SK-N-SH (cell line): Measurements from ENCODE around the gene SYNE2. TPM values are rescaled to one million over a fixed set of nuclear protein-coding genes. Genes with fewer than 3 reads are reported as not detected.

ENCODE experiments used
- CTCF ChIA-PET: fragments of 300-600, 350-600 bp; formaldehyde crosslinking; extraction: SDS; loops from one replicate; lab custom pipeline; 2021; lab: Yijun Ruan, JAX
- POLR2A ChIA-PET: fragments of 350-600 bp; sonication (Branson Sonifier 250); formaldehyde crosslinking; extraction: SDS; loops from one replicate; lab custom pipeline; 2020; ENCODE audit warnings: antibody characterized with exemption, inconsistent platforms; lab: Yijun Ruan, JAX
- DNase-seq: peaks from one replicate; pipeline ENCODE4 v3.0.0; 2012
- H2AFZ ChIP-seq: fragments of 200-600 bp; sonication (generic); 2 replicates; pipeline ENCODE4 v1.8.1; 2016; ENCODE audit warnings: antibody characterized with exemption, mild to moderate bottlenecking, low read depth
- H3F3A ChIP-seq: fragments of 200-600 bp; sonication (generic); replicated peaks from 2 replicates; pipeline ENCODE3; 2016; ENCODE audit warnings: antibody characterized with exemption, mild to moderate bottlenecking; ENCODE audit not compliant: insufficient read depth
- H3K27ac ChIP-seq, 2 experiments: fragments of 200-500 bp in 1 of 2; fragments of 200-600 bp in 1 of 2; sonication (Bioruptor generic) in 1 of 2; sonication (generic), shearing (Covaris generic) in 1 of 2; 2 replicates each; pipeline versions ENCODE4 v1.5.1 to v1.6.1; 2014 to 2016; ENCODE audit warnings: low read depth in 2 of 2, inconsistent platforms in 1 of 2, low read length in 1 of 2, mild to moderate bottlenecking in 1 of 2, mixed read lengths in 1 of 2
- H3K27me3 ChIP-seq: fragments of 200-600 bp; sonication (generic), shearing (Covaris generic); 2 replicates; pipeline ENCODE4 v1.6.1; 2016; ENCODE audit warnings: mixed run types; ENCODE audit not compliant: insufficient read depth
- H3K36me3 ChIP-seq, 2 experiments: fragments of 200-500 bp in 1 of 2; fragments of 200-600 bp in 1 of 2; sonication (Bioruptor generic) in 1 of 2; sonication (generic) in 1 of 2; replicated peaks in 1 of 2; 2 replicates each; pipeline versions ENCODE3 to v1.5.1; 2014 to 2016; ENCODE audit warnings: low read length in 1 of 2, mild to moderate bottlenecking in 1 of 2; ENCODE audit not compliant: insufficient read depth in 2 of 2, control insufficient read depth in 1 of 2
- H3K4me1 ChIP-seq, 2 experiments: fragments of 200-500 bp in 1 of 2; fragments of 200-600 bp in 1 of 2; sonication (Bioruptor generic) in 1 of 2; sonication (generic), shearing (Covaris generic) in 1 of 2; 2 replicates each; pipeline versions ENCODE4 v1.5.1 to v1.6.1; 2014 to 2016; ENCODE audit warnings: low read depth in 1 of 2, low read length in 1 of 2, mixed run types in 1 of 2; ENCODE audit not compliant: insufficient read depth in 2 of 2, control insufficient read depth in 1 of 2
- H3K4me2 ChIP-seq: fragments of 200-600 bp; sonication (generic), shearing (Covaris generic); 2 replicates; pipeline ENCODE4 v1.6.1; 2017; ENCODE audit warnings: mixed run types
- H3K4me3 ChIP-seq, 2 experiments: fragments of 200-500 bp in 1 of 2; fragments of 200-600 bp in 1 of 2; sonication (Bioruptor generic) in 1 of 2; sonication (generic), shearing (Covaris generic) in 1 of 2; 2 replicates each; pipeline versions ENCODE4 v1.5.1 to v1.8.1; 2014 to 2016; ENCODE audit warnings: low read depth in 2 of 2, inconsistent platforms in 1 of 2, low read length in 1 of 2, mild to moderate bottlenecking in 1 of 2, mixed read lengths in 1 of 2, moderate library complexity in 1 of 2
- H3K79me2 ChIP-seq: fragments of 200-600 bp; sonication (generic); 2 replicates; pipeline ENCODE4 v1.8.1; 2017; ENCODE audit warnings: mild to moderate bottlenecking; ENCODE audit not compliant: insufficient read depth
- H3K9ac ChIP-seq: fragments of 200-600 bp; sonication (generic); 2 replicates; pipeline ENCODE4 v1.6.1; 2017; ENCODE audit warnings: mixed run types
- H3K9me2 ChIP-seq: fragments of 200-600 bp; sonication (generic); 2 replicates; pipeline ENCODE4 v1.6.1; 2017; ENCODE audit warnings: mixed run types
- H3K9me3 ChIP-seq: fragments of 200-600 bp; sonication (generic); 2 replicates; pipeline ENCODE4 v1.6.1; 2017; ENCODE audit warnings: mixed run types, mild to moderate bottlenecking, moderate library complexity
- H4K20me1 ChIP-seq: fragments of 200-600 bp; sonication (generic); 2 replicates; pipeline ENCODE4 v1.6.1; 2017; ENCODE audit warnings: mild to moderate bottlenecking, mixed run types; ENCODE audit not compliant: insufficient read depth
- EP300 ChIP-seq, 2 experiments: IDR thresholded peaks; 2 replicates each; pipeline versions ENCODE4 v1.4.0 to v1.6.1; 2012; ENCODE audit warnings: borderline replicate concordance in 1 of 2, low read depth in 1 of 2, low read length in 1 of 2
- MXI1 ChIP-seq: IDR thresholded peaks from 2 replicates; pipeline ENCODE4 v1.6.1; 2012; ENCODE audit warnings: mild to moderate bottlenecking, low read depth, low read length, improper control_type of control experiment
- WGBS: methylation state at CpG from one replicate; pipeline ENCODE4 v1.1.6; 2017; ENCODE audit warnings: low lambda C conversion rate; 5-methylcytosine and 5-hydroxymethylcytosine counted together
- polyA plus RNA-seq, 3 experiments: library from polyadenylated mRNA; depleted of rRNA; stranded (reverse); fragments of >200 nt; gene quantifications; 2 replicates each; pipeline ENCODE4 v1.2.3, GENCODE V29; 2012
- TF ChIP-seq, protein P1 (sequence below): IDR thresholded peaks from 2 replicates; pipeline ENCODE4 v1.6.1; 2012; ENCODE audit warnings: mild to moderate bottlenecking, low read depth, low read length, moderate library complexity
- TF ChIP-seq, protein P2 (sequence below): IDR thresholded peaks from 2 replicates; pipeline ENCODE4 v1.4.0; 2012; ENCODE audit warnings: low read depth
- TF ChIP-seq, protein P3 (sequence below): IDR thresholded peaks from 2 replicates; pipeline ENCODE4 v1.4.0; 2012; ENCODE audit warnings: low read depth, borderline replicate concordance
- TF ChIP-seq, protein P4 (sequence below): fragments of 150-350 bp; IDR thresholded peaks from 2 replicates; pipeline ENCODE4 v1.6.1; 2016; ENCODE audit warnings: mild to moderate bottlenecking, low read depth, low read length

The SYNE2 gene
- polyA plus RNA-seq, 1 of the 3 experiments (the other 2 are of a cell fraction): 7.1 TPM

DNA sequence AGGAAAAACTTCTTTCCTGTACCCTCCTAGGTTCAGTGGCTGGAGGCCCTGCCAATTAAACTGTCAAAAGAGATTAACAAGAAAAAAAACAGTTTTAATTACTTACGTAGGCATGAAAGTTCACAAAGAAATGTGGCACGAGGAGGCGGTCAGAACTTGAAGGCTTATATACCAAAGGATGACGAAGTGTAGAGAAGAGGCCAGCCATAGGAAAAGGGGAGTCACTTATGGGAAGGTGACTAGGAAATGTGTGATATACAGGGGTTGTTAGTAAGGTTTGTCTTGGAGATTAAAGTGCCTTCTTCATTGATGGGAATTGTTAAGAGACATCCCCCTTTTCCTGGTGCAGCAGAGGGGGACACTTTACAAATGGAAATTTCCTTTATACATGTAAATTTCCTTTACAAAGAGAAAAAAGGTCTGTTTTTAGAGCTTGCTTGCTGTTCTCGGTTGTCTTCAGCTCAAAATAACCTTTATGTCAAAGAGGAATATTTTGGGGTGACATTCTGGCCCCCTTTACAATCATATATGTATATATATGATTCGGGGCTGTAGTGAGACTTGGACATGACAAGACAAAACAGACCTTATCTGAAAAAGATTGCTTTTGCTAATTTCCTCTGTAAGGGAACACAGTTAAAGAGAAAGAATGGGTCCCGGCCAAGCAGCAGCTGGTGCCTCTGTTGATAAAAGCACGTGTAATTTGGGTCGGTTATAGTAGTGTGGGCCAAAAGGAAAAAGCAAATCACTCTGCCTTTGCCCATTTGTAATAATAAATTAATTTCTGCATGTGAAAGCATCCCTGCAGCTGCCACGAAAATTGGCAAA is 38.6 kb downstream of the SYNE2 start:
- no peak overlapping the region for H3K9ac ChIP-seq
- no peaks in the 10 kb centered on the region for H3K36me3 ChIP-seq
- POLR2A ChIA-PET: no interaction called here
- peak overlapping the region in 1 of 2 experiments; percentile 71; a peak in 2 of 4 replicates for H3K27ac ChIP-seq
- H3K9me3 ChIP-seq: no peaks in the 10 kb centered on the region
- H4K20me1 ChIP-seq: no peaks in the 10 kb centered on the region
- peak overlapping the region; percentile 29; the same call in 1 of the 2 replicates for H2AFZ ChIP-seq
- CTCF ChIA-PET: interaction anchor here (1.2 kb wide), 1 partner anchor 10 kb away, joined by 7 read pairs; no protein-coding TSS in a partner anchor
- no peaks in the 10 kb centered on the region for H3K27me3 ChIP-seq
- H3K79me2 ChIP-seq: peaks cover 3% of the 10 kb centered on the region; the same call in 1 of the 2 replicates
- peak overlapping the region; percentile 47; the same call in 1 of the 2 replicates for H3K4me2 ChIP-seq
- WGBS: 54% methylated on average over 10 of the region's 10 CpGs
- peak in 1 of 2 experiments; percentile 12; a peak in 1 of 4 replicates for TF ChIP-seq EP300 (IDR thresholded peaks at IDR 0.05; ENCODE audit: borderline replicate concordance in 1 of 2, low read depth in 1 of 2, low read length in 1 of 2)
- TF ChIP-seq, protein P1, sequence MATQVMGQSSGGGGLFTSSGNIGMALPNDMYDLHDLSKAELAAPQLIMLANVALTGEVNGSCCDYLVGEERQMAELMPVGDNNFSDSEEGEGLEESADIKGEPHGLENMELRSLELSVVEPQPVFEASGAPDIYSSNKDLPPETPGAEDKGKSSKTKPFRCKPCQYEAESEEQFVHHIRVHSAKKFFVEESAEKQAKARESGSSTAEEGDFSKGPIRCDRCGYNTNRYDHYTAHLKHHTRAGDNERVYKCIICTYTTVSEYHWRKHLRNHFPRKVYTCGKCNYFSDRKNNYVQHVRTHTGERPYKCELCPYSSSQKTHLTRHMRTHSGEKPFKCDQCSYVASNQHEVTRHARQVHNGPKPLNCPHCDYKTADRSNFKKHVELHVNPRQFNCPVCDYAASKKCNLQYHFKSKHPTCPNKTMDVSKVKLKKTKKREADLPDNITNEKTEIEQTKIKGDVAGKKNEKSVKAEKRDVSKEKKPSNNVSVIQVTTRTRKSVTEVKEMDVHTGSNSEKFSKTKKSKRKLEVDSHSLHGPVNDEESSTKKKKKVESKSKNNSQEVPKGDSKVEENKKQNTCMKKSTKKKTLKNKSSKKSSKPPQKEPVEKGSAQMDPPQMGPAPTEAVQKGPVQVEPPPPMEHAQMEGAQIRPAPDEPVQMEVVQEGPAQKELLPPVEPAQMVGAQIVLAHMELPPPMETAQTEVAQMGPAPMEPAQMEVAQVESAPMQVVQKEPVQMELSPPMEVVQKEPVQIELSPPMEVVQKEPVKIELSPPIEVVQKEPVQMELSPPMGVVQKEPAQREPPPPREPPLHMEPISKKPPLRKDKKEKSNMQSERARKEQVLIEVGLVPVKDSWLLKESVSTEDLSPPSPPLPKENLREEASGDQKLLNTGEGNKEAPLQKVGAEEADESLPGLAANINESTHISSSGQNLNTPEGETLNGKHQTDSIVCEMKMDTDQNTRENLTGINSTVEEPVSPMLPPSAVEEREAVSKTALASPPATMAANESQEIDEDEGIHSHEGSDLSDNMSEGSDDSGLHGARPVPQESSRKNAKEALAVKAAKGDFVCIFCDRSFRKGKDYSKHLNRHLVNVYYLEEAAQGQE: no peak
- TF ChIP-seq MXI1: peak; percentile 89
- TF ChIP-seq, protein P2, sequence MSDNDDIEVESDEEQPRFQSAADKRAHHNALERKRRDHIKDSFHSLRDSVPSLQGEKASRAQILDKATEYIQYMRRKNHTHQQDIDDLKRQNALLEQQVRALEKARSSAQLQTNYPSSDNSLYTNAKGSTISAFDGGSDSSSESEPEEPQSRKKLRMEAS: 0 out of 2 replicates have a peak, but pooled peaks have one; percentile 36
- H3F3A ChIP-seq: peaks cover 27% of the 10 kb centered on the region
- no peaks in the 10 kb centered on the region for H3K9me2 ChIP-seq
- no peak for DNase-seq
- peak overlapping the region in 1 of 2 experiments; percentile 2; a peak in 1 of 4 replicates for H3K4me3 ChIP-seq
- peaks cover 21 to 30% of the 10 kb centered on the region in 2 experiments for H3K4me1 ChIP-seq

DNA sequence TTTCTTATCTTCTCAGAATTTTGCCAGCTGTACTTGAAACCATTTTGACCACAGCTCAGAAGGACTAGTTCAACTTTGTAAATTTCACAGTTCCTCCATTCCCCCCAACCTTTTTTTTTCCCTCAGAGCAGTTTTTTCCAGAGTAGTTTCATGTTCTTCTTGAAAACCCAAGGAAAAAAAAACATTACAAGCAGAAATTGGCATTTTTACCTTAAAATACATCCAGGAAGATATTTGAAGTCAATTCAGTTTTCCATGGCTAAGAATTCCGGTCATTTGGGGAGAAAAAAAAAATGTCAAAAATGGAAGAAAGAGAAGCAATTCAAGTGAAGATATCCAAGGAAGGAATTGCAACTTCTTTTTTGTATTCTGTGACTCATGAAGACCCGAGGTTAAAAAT is 39.5 kb downstream of the SYNE2 start:
- no peak for DNase-seq
- H3K4me3 ChIP-seq: no peak overlapping the region
- POLR2A ChIA-PET: no interaction called here
- H3F3A ChIP-seq: peaks cover 34% of the 10 kb centered on the region
- H3K9ac ChIP-seq: no peak overlapping the region
- H3K4me2 ChIP-seq: no peak overlapping the region
- 69% methylated on average over 2 of the region's 2 CpGs for WGBS
- no peaks in the 10 kb centered on the region for H3K9me2 ChIP-seq
- H3K79me2 ChIP-seq: peaks cover 3% of the 10 kb centered on the region; the same call in 1 of the 2 replicates
- no peaks in the 10 kb centered on the region for H3K27me3 ChIP-seq
- CTCF ChIA-PET: no interaction called here
- peaks cover 21 to 35% of the 10 kb centered on the region in 2 experiments for H3K4me1 ChIP-seq
- TF ChIP-seq, protein P3, sequence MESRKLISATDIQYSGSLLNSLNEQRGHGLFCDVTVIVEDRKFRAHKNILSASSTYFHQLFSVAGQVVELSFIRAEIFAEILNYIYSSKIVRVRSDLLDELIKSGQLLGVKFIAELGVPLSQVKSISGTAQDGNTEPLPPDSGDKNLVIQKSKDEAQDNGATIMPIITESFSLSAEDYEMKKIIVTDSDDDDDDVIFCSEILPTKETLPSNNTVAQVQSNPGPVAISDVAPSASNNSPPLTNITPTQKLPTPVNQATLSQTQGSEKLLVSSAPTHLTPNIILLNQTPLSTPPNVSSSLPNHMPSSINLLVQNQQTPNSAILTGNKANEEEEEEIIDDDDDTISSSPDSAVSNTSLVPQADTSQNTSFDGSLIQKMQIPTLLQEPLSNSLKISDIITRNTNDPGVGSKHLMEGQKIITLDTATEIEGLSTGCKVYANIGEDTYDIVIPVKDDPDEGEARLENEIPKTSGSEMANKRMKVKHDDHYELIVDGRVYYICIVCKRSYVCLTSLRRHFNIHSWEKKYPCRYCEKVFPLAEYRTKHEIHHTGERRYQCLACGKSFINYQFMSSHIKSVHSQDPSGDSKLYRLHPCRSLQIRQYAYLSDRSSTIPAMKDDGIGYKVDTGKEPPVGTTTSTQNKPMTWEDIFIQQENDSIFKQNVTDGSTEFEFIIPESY: no peak
- TF ChIP-seq, protein P4, sequence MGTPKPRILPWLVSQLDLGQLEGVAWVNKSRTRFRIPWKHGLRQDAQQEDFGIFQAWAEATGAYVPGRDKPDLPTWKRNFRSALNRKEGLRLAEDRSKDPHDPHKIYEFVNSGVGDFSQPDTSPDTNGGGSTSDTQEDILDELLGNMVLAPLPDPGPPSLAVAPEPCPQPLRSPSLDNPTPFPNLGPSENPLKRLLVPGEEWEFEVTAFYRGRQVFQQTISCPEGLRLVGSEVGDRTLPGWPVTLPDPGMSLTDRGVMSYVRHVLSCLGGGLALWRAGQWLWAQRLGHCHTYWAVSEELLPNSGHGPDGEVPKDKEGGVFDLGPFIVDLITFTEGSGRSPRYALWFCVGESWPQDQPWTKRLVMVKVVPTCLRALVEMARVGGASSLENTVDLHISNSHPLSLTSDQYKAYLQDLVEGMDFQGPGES: no peak
- TF ChIP-seq, all 33 proteins: peak for 0
- Histone ChIP-seq H4K20me1 (no peaks in the 10 kb centered on the region), H3K27ac (peak overlapping the region; percentile 67 to 71; a peak in 2 of 4 replicates), H3K9me3 (no peaks in the 10 kb centered on the region), H3K36me3 (no peaks in the 10 kb centered on the region), H2AFZ (no peak overlapping the region)
